ENCODE measurements around the gene SLC6A5.

SLC6A5 gene

DNA sequence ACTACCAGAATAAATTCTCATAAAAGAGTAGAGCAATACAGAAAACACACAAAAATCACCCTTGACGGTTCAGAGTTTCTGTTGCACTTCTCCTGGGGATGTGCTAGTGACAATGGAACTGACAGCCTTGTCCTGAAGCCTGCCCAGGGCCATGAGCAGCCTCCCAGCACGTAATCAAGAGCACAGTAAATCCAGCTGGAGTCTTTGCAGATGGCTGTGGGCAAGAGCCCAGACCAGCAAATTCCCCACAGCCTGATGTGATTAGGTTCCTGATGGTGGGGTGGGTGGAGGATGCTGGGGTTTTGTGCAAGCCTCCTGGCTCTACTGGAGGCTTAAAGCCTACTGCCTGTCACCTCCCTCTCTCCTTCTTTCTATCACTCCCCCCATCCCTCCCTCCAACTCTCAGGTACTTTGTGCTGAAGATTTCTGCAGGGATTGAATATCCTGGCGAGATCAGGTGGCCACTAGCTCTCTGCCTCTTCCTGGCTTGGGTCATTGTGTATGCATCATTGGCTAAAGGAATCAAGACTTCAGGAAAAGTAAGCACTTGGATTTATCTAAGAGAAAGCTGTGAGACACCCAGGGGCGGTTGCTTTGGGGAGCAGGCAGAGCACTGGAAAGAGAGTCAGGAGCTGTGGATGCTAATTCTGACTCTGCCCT, 18.1 kb downstream of the SLC6A5 start:
- Histone ChIP-seq H3K9ac (ENCODE audit: low read depth, low read length, poor library complexity) (no peak overlapping the region), H4K91ac (ENCODE audit: low read depth, low read length, poor library complexity) (no peak overlapping the region), H3K4me1 (ENCODE audit: control insufficient read depth in 2 of 2, insufficient read depth in 1 of 2, low read depth in 1 of 2, low read length in 2 of 2) (peaks cover 0 to 3% of the 10 kb centered on the region in 2 donors), H3K14ac (ENCODE audit: low read length) (no peak overlapping the region), H2BK120ac (ENCODE audit: low read depth, low read length) (no peak overlapping the region), H3K4ac (ENCODE audit: low read length) (no peak overlapping the region), H4K8ac (ENCODE audit: low read depth, low read length) (no peak overlapping the region), H3K4me2 (ENCODE audit: insufficient read depth, low read length, poor library complexity, severe bottlenecking) (no peak overlapping the region), H3K36me3 (replicated peaks in 1 of 2; ENCODE audit: control insufficient read depth in 2 of 2, insufficient read depth in 2 of 2, low read length in 2 of 2) (no peaks in the 10 kb centered on the region), H2AK5ac (ENCODE audit: low read depth, low read length) (no peak overlapping the region), H2BK15ac (ENCODE audit: low read length) (no peak overlapping the region), H3K27ac (replicated peaks; ENCODE audit: low read length) (no peak overlapping the region), H2AFZ (ENCODE audit: low read length) (no peak overlapping the region), H3K18ac (ENCODE audit: low read length) (no peak overlapping the region), H3K79me1 (ENCODE audit: low read depth, low read length) (no peaks in the 10 kb centered on the region), H3K27me3 (ENCODE audit: control insufficient read depth in 3 of 3, insufficient read depth in 3 of 3, low read depth in 1 of 3, low read length in 3 of 3) (peaks cover 0 to 3% (median 0%) of the 10 kb centered on the region in 3 experiments), H2BK12ac (ENCODE audit: low read length) (no peak overlapping the region), H3K4me3 (ENCODE audit: low read length in 2 of 2) (no peak overlapping the region), H3K9me3 (replicated peaks in 1 of 2; ENCODE audit: control insufficient read depth in 2 of 2, insufficient read depth in 1 of 2, low read depth in 1 of 2, low read length in 2 of 2) (no peaks in the 10 kb centered on the region), H3K23ac (ENCODE audit: low read depth, low read length, poor library complexity) (no peak overlapping the region), H2BK5ac (ENCODE audit: low read length) (no peak overlapping the region)
- no CpG with 5 or more reads among the region's 4 CpGs for WGBS, 2 donors (ENCODE audit: extremely low coverage in 2 of 2, insufficient read length in 2 of 2, insufficient replicate concordance in 1 of 2)
- no peak for DNase-seq (ENCODE audit: low spot score)

GRCh38 chr11:20618083-20618482, 18.7 kb downstream of the SLC6A5 start:
- H3K4ac ChIP-seq (ENCODE audit: low read length): no peak overlapping the region
- no peak overlapping the region for H4K8ac ChIP-seq (ENCODE audit: low read depth, low read length)
- no peak overlapping the region for H3K18ac ChIP-seq (ENCODE audit: low read length)
- H2AK5ac ChIP-seq (ENCODE audit: low read depth, low read length): no peak overlapping the region
- WGBS, 2 donors (ENCODE audit: extremely low coverage in 2 of 2, insufficient read length in 2 of 2, insufficient replicate concordance in 1 of 2): no CpG with 5 or more reads among the region's 1 CpG
- no peak overlapping the region for H2BK120ac ChIP-seq (ENCODE audit: low read depth, low read length)
- H2BK5ac ChIP-seq (ENCODE audit: low read length): no peak overlapping the region
- H3K9me3 ChIP-seq (replicated peaks in 1 of 2; ENCODE audit: control insufficient read depth in 2 of 2, insufficient read depth in 1 of 2, low read depth in 1 of 2, low read length in 2 of 2): no peaks in the 10 kb centered on the region
- no peak for DNase-seq (ENCODE audit: low spot score)
- no peak overlapping the region for H3K4me3 ChIP-seq (ENCODE audit: low read length in 2 of 2)
- H2BK15ac ChIP-seq (ENCODE audit: low read length): no peak overlapping the region
- no peaks in the 10 kb centered on the region for H3K36me3 ChIP-seq (replicated peaks in 1 of 2; ENCODE audit: control insufficient read depth in 2 of 2, insufficient read depth in 2 of 2, low read length in 2 of 2)
- H3K23ac ChIP-seq (ENCODE audit: low read depth, low read length, poor library complexity): no peak overlapping the region
- H3K27me3 ChIP-seq (ENCODE audit: control insufficient read depth in 3 of 3, insufficient read depth in 3 of 3, low read depth in 1 of 3, low read length in 3 of 3): peaks cover 0 to 9% (median 0%) of the 10 kb centered on the region in 3 experiments
- peaks cover 0 to 3% of the 10 kb centered on the region in 2 donors for H3K4me1 ChIP-seq (ENCODE audit: control insufficient read depth in 2 of 2, insufficient read depth in 1 of 2, low read depth in 1 of 2, low read length in 2 of 2)
- H3K9ac ChIP-seq (ENCODE audit: low read depth, low read length, poor library complexity): no peak overlapping the region
- no peaks in the 10 kb centered on the region for H3K79me1 ChIP-seq (ENCODE audit: low read depth, low read length)
- H2AFZ ChIP-seq (ENCODE audit: low read length): no peak overlapping the region
- H3K27ac ChIP-seq (replicated peaks; ENCODE audit: low read length): no peak overlapping the region
- H3K4me2 ChIP-seq (ENCODE audit: insufficient read depth, low read length, poor library complexity, severe bottlenecking): no peak overlapping the region
- no peak overlapping the region for H3K14ac ChIP-seq (ENCODE audit: low read length)
- no peak overlapping the region for H4K91ac ChIP-seq (ENCODE audit: low read depth, low read length, poor library complexity)
- H2BK12ac ChIP-seq (ENCODE audit: low read length): no peak overlapping the region

DNA sequence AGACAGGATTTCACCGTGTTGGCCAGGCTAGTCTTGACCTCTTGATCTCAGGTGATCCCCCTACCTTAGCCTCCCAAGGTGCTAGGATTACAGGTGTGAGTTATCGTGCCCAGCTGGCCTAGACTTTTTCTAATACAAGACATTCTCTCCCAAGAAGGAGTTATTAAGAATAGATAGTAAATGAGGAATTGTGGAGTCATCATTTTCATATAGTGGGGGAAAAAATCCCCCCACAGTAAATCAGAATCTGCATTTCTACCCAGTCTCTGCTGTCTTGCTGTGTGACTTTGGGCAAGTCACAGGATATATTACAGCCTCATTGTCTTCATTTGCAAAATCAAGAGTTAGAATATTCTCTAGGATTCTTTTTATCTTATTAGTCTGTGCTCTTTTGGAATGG, 21.6 kb downstream of the SLC6A5 start:
- no peaks in the 10 kb centered on the region for H3K79me1 ChIP-seq (ENCODE audit: low read depth, low read length)
- no CpG with 5 or more reads among the region's 2 CpGs for WGBS, 2 donors (ENCODE audit: extremely low coverage in 2 of 2, insufficient read length in 2 of 2, insufficient replicate concordance in 1 of 2)

GRCh38 chr11:20621679-20622078, 22.3 kb downstream of the SLC6A5 start:
- peaks cover 0 to 3% of the 10 kb centered on the region in 2 donors for H3K4me1 ChIP-seq (ENCODE audit: control insufficient read depth in 2 of 2, insufficient read depth in 1 of 2, low read depth in 1 of 2, low read length in 2 of 2)
- no peak overlapping the region for H2AK5ac ChIP-seq (ENCODE audit: low read depth, low read length)
- no peak overlapping the region for H2BK15ac ChIP-seq (ENCODE audit: low read length)
- WGBS, 2 donors (ENCODE audit: extremely low coverage in 2 of 2, insufficient read length in 2 of 2, insufficient replicate concordance in 1 of 2): no CpG with 5 or more reads among the region's 6 CpGs
- H3K4me3 ChIP-seq (ENCODE audit: low read length in 2 of 2): no peak overlapping the region
- no peak overlapping the region for H3K18ac ChIP-seq (ENCODE audit: low read length)
- DNase-seq (ENCODE audit: low spot score): no peak
- no peak overlapping the region for H3K4me2 ChIP-seq (ENCODE audit: insufficient read depth, low read length, poor library complexity, severe bottlenecking)
- no peak overlapping the region for H2BK120ac ChIP-seq (ENCODE audit: low read depth, low read length)
- H3K4ac ChIP-seq (ENCODE audit: low read length): no peak overlapping the region
- H4K8ac ChIP-seq (ENCODE audit: low read depth, low read length): no peak overlapping the region
- H3K27ac ChIP-seq (replicated peaks; ENCODE audit: low read length): no peak overlapping the region
- peaks cover 0 to 16% (median 2%) of the 10 kb centered on the region in 3 experiments for H3K27me3 ChIP-seq (ENCODE audit: control insufficient read depth in 3 of 3, insufficient read depth in 3 of 3, low read depth in 1 of 3, low read length in 3 of 3)
- no peaks in the 10 kb centered on the region for H3K36me3 ChIP-seq (replicated peaks in 1 of 2; ENCODE audit: control insufficient read depth in 2 of 2, insufficient read depth in 2 of 2, low read length in 2 of 2)
- H2BK12ac ChIP-seq (ENCODE audit: low read length): no peak overlapping the region
- H4K91ac ChIP-seq (ENCODE audit: low read depth, low read length, poor library complexity): no peak overlapping the region
- H2AFZ ChIP-seq (ENCODE audit: low read length): no peak overlapping the region
- no peak overlapping the region for H3K9ac ChIP-seq (ENCODE audit: low read depth, low read length, poor library complexity)
- no peaks in the 10 kb centered on the region for H3K9me3 ChIP-seq (replicated peaks in 1 of 2; ENCODE audit: control insufficient read depth in 2 of 2, insufficient read depth in 1 of 2, low read depth in 1 of 2, low read length in 2 of 2)
- no peaks in the 10 kb centered on the region for H3K79me1 ChIP-seq (ENCODE audit: low read depth, low read length)
- H3K23ac ChIP-seq (ENCODE audit: low read depth, low read length, poor library complexity): no peak overlapping the region
- H3K14ac ChIP-seq (ENCODE audit: low read length): no peak overlapping the region
- no peak overlapping the region for H2BK5ac ChIP-seq (ENCODE audit: low read length)

More for the DNA sequence above, 21.6 kb downstream of the SLC6A5 start:
- Histone ChIP-seq H3K18ac (ENCODE audit: low read length) (no peak overlapping the region), H3K4me1 (ENCODE audit: control insufficient read depth in 2 of 2, insufficient read depth in 1 of 2, low read depth in 1 of 2, low read length in 2 of 2) (peaks cover 0 to 3% of the 10 kb centered on the region in 2 donors), H2BK12ac (ENCODE audit: low read length) (no peak overlapping the region), H2BK120ac (ENCODE audit: low read depth, low read length) (no peak overlapping the region), H3K4ac (ENCODE audit: low read length) (no peak overlapping the region), H2BK5ac (ENCODE audit: low read length) (no peak overlapping the region), H2AK5ac (ENCODE audit: low read depth, low read length) (no peak overlapping the region), H3K9ac (ENCODE audit: low read depth, low read length, poor library complexity) (no peak overlapping the region), H2AFZ (ENCODE audit: low read length) (no peak overlapping the region), H3K4me2 (ENCODE audit: insufficient read depth, low read length, poor library complexity, severe bottlenecking) (no peak overlapping the region), H4K91ac (ENCODE audit: low read depth, low read length, poor library complexity) (no peak overlapping the region), H2BK15ac (ENCODE audit: low read length) (no peak overlapping the region), H3K14ac (ENCODE audit: low read length) (no peak overlapping the region), H3K27ac (replicated peaks; ENCODE audit: low read length) (no peak overlapping the region), H3K36me3 (replicated peaks in 1 of 2; ENCODE audit: control insufficient read depth in 2 of 2, insufficient read depth in 2 of 2, low read length in 2 of 2) (no peaks in the 10 kb centered on the region), H3K23ac (ENCODE audit: low read depth, low read length, poor library complexity) (no peak overlapping the region), H3K9me3 (replicated peaks in 1 of 2; ENCODE audit: control insufficient read depth in 2 of 2, insufficient read depth in 1 of 2, low read depth in 1 of 2, low read length in 2 of 2) (no peaks in the 10 kb centered on the region), H4K8ac (ENCODE audit: low read depth, low read length) (no peak overlapping the region), H3K27me3 (ENCODE audit: control insufficient read depth in 3 of 3, insufficient read depth in 3 of 3, low read depth in 1 of 3, low read length in 3 of 3) (peaks cover 0 to 13% (median 2%) of the 10 kb centered on the region in 3 experiments), H3K4me3 (ENCODE audit: low read length in 2 of 2) (no peak overlapping the region)
- no peak for DNase-seq (ENCODE audit: low spot score)

Data from neuronal stem cell (in vitro differentiated cells).